Activated naive CD8-positive, alpha-beta T cell treated with anti-CD3 and anti-CD28 coated beads, Interleukin-2, amount 50 U/mL, for 24 hours (primary cell): Measurements from ENCODE around the gene UFD1.

Experiments
- ATAC-seq: fragments of 150-1000 bp; cut with Tn5 transposase; one replicate; pipeline ENCODE4 v1.10.0; 2021
- DNase-seq: peaks from one replicate; pipeline ENCODE4 v3.0.0; 2021
- H3K27ac Mint-ChIP-seq: one replicate; pipeline ENCODE4 v1.8.0; 2021; ENCODE audit warnings: mild to moderate bottlenecking, mixed read lengths
- H3K27me3 Mint-ChIP-seq: one replicate; pipeline ENCODE4 v1.8.0; 2021; ENCODE audit warnings: mixed read lengths
- H3K36me3 Mint-ChIP-seq: one replicate; pipeline ENCODE4 v1.8.0; 2021; ENCODE audit warnings: low read depth, mixed read lengths
- H3K4me1 Mint-ChIP-seq: one replicate; pipeline ENCODE4 v1.8.0; 2021; ENCODE audit warnings: mixed read lengths
- H3K4me3 Mint-ChIP-seq: one replicate; pipeline ENCODE4 v1.8.0; 2021; ENCODE audit warnings: mild to moderate bottlenecking, moderate library complexity, mixed read lengths
- H3K9me3 Mint-ChIP-seq: one replicate; pipeline ENCODE4 v1.8.0; 2021; ENCODE audit warnings: mixed read lengths

UFD1 gene

DNA sequence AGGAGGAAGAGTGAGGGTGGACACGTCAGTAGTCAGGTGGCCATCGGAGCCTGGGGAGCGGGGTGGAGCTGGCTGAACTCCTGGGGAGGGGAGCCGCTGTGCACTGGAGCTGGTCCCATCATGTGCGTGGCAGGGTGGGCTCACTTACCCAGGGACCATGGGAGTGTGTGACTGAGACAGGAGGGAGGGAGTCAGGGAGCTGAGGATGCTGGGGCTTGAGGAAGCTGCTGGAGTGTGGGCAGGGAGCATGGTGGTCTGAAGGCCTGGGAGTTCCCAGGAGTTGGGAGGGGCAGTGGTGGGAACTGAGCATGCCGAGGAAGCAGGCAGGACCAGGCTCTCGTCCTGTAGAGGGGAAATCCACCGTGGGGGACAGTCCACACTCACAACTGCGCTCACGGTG is 27.2 kb upstream of the UFD1 start:
- peaks cover 8% of the 10 kb centered on the region for H3K4me1 Mint-ChIP-seq
- H3K4me3 Mint-ChIP-seq, result no peak overlapping the region
- ATAC-seq (no peak), DNase-seq (no peak)
- peak overlapping the region; percentile 39 for H3K27ac Mint-ChIP-seq
- H3K27me3 Mint-ChIP-seq, result no peaks in the 10 kb centered on the region
- H3K36me3 Mint-ChIP-seq, result peaks cover 49% of the 10 kb centered on the region
- H3K9me3 Mint-ChIP-seq, result no peaks in the 10 kb centered on the region

DNA sequence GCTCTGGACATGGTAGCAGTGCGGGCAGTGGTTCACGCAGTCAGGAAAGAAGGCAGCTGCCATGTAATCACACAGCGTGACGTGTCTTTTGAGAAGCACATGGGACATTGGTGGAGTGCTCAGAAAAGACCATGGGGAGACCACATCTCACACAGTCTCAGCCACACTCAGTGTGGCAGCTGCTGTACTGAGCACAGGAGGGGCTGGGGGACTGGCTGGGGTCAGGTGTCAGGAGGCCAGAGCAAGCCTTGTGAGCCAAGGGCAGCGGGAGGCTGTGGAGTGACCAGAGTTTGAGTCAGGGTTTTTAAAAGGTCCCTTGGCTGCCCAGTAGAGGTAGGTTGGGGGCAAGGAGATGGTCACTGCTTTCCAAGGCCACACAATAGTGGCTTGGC is 26.7 kb upstream of the UFD1 start:
- no peak overlapping the region for H3K4me3 Mint-ChIP-seq
- H3K36me3 Mint-ChIP-seq, result peaks cover 47% of the 10 kb centered on the region
- H3K27ac Mint-ChIP-seq, result no peak overlapping the region
- ATAC-seq (no peak), DNase-seq (no peak)
- H3K4me1 Mint-ChIP-seq, result peaks cover 8% of the 10 kb centered on the region
- H3K9me3 Mint-ChIP-seq, result no peaks in the 10 kb centered on the region
- H3K27me3 Mint-ChIP-seq, result no peaks in the 10 kb centered on the region

DNA sequence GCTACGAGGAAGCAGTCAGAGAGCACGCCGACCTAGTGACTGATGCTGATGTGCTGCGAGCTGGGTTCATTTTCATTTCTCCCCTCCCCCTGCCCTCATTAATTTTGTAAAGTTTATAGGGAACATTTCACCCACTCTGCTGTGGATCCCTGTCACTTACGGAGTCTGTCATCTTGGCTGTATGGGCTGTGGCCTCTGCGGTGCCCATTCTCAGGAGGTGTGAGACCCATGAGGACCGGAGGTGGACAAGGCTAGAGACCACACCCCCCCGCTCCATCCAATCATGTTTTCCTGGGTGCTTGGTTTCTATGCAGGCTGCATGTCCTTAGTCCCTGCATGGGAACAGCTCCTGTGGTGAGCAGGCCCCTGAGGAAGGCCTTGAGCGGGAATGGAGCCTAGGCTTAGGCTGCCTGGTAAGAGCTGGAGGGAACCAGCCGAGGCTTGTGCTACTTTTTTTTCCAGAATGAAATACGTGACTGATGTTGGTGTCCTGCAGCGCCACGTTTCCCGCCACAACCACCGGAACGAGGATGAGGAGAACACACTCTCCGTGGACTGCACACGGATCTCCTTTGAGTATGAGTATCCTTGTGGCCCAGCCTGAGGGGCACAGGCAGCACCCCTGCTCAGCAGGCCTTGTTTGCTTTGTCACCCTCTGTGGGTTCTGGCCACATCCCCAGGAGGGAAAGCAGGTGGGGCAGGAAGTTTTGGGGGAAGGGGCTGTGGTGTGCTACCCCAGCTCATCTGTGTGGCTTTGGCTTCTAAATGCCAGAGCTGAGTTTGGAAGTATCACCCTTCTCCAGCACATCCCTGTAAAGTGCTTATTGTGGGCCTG is 26.1 kb upstream of the UFD1 start:
- Mint-ChIP-seq H3K27me3 (no peaks in the 10 kb centered on the region), H3K9me3 (no peaks in the 10 kb centered on the region), H3K27ac (no peak overlapping the region), H3K4me3 (no peak overlapping the region), H3K36me3 (peaks cover 48% of the 10 kb centered on the region), H3K4me1 (peaks cover 8% of the 10 kb centered on the region)
- DNase-seq (no peak), ATAC-seq (no peak)

DNA sequence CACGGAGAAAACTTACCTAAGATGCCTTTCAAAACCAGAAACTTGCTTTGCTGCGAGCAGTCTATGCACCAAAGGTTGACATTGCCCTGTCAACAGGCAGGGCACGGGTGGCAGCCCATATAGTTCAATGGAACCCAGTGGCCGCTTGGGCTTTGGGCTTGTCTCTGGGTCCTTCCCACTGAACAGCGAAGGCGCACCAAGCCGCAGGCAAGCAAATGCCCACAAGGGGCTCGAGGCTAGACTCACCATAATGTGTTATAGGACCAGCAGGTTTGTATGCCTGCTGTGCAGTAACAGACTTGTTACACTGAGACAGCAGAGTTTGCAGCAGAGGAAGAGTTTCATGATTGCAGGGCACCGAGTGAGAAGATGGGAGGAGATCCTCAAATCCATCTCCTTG is 24.9 kb upstream of the UFD1 start:
- H3K4me3 Mint-ChIP-seq, result no peak overlapping the region
- H3K36me3 Mint-ChIP-seq, result peaks cover 43% of the 10 kb centered on the region
- H3K27ac Mint-ChIP-seq, result no peak overlapping the region

DNA sequence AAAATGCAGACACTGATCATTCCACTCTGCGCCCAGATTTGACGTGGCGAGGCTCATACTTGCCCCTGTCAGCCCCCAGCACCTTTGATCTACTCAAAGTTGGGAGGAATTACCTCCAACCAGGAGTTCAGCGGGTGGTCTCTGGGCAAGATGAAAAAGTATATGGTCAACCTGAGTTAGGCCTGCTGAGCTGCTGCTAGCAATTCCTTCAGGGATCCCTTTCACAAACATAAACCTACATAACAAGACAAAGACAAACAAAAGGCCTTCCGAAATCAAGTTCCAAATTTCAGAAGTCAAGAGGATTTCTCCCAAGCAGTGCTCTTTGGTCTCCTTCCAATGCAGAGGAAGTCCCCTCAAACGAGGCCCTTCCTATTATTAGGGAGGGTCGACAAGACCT is 24.4 kb upstream of the UFD1 start:
- Mint-ChIP-seq H3K27me3 (no peaks in the 10 kb centered on the region), H3K4me1 (peaks cover 8% of the 10 kb centered on the region), H3K9me3 (no peaks in the 10 kb centered on the region), H3K4me3 (no peak overlapping the region), H3K36me3 (peaks cover 43% of the 10 kb centered on the region), H3K27ac (no peak overlapping the region)
- ATAC-seq (no peak), DNase-seq (no peak)

More for the DNA sequence above, 24.9 kb upstream of the UFD1 start:
- ATAC-seq, result no peak
- Mint-ChIP-seq H3K27me3 (no peaks in the 10 kb centered on the region), H3K4me1 (peaks cover 8% of the 10 kb centered on the region), H3K9me3 (no peaks in the 10 kb centered on the region)
- no peak for DNase-seq

DNA sequence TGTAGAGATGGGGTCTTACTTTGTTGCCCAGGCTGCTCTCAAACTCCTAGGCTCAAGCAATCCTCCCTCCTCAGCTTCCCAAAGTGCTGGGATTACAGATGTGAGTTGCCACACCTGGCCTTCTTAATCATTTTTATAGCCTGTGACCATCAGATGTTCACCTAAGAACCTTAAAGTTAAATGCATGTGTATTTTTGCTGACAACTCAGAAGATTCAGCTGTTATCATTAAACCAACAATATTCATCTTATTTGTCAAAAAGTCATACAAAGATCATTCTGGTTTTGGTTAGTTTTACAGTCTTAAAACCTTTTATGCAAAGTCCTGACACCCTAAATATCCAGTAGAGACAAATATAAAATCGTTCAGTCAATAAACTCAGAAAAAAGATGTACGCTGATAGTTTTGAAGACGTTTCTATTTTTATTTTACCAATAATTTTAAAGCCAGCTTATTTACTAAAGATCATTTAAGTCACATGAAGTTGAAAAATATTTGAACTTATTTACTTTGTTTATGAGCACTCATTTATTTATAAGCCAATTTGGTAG is 23.0 kb upstream of the UFD1 start:
- H3K9me3 Mint-ChIP-seq, result no peaks in the 10 kb centered on the region
- no peak overlapping the region for H3K4me3 Mint-ChIP-seq
- no peaks in the 10 kb centered on the region for H3K27me3 Mint-ChIP-seq
- H3K27ac Mint-ChIP-seq, result no peak overlapping the region
- no peak for ATAC-seq
- peaks cover 8% of the 10 kb centered on the region for H3K4me1 Mint-ChIP-seq
- peaks cover 43% of the 10 kb centered on the region for H3K36me3 Mint-ChIP-seq
- no peak for DNase-seq

DNA sequence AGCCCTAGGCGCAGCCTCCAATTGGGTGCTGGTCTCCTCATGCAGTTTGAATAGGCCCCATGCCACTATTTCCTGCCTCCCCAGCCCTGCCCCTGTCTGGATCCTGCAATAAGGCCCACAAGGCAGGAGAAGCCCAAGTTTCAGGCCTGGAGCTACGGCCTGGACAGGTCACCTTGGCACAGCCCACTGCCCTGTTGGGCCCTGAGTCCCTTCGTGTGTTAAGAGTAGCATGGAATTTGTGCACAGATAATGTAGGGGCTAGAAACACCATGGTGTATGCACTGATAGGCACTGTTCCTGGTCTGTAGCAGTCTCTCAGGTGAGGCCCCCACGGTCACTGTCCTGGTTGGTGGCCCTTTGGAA is 20.9 kb upstream of the UFD1 start:
- H3K4me3 Mint-ChIP-seq, result no peak overlapping the region
- ATAC-seq (no peak), DNase-seq (no peak)
- peaks cover 3% of the 10 kb centered on the region for H3K4me1 Mint-ChIP-seq
- no peaks in the 10 kb centered on the region for H3K9me3 Mint-ChIP-seq
- H3K27ac Mint-ChIP-seq, result no peak overlapping the region
- peaks cover 38% of the 10 kb centered on the region for H3K36me3 Mint-ChIP-seq
- H3K27me3 Mint-ChIP-seq, result no peaks in the 10 kb centered on the region

DNA sequence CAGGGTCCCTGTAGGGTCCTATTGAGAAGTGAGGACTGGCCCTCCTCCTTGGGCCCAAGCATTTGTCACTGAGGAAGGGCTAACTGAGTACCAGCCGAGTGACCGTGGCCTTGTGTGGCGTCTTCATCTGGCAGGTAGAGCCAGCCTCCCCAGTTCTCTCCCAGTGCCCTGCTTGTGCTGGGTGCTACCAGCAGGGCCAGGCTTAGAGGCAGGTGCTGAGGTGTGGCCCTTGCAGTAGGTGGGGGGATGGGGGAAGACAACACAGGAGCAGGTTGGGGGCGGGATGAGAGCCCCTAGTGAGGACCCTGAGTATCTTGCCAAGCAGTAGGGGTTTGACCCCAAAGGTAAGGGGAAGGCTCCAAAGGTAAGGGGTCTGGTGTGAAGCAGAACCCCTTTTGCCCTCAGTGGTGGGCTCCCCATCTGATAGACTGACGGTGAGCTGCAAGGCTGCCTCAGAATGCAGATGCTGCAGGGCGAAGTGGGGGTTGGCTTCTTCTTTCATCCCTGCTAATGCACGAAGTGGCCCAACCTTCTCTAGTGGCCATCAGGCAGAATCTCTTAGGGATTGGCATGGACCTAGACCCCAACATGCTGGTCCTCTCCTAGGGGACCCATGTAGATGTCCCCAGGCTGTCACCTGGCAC is 20.4 kb upstream of the UFD1 start:
- Mint-ChIP-seq H3K36me3 (peaks cover 39% of the 10 kb centered on the region), H3K4me3 (no peak overlapping the region), H3K9me3 (no peaks in the 10 kb centered on the region), H3K4me1 (peaks cover 3% of the 10 kb centered on the region), H3K27me3 (no peaks in the 10 kb centered on the region), H3K27ac (no peak overlapping the region)
- no peak for DNase-seq
- ATAC-seq, result no peak

DNA sequence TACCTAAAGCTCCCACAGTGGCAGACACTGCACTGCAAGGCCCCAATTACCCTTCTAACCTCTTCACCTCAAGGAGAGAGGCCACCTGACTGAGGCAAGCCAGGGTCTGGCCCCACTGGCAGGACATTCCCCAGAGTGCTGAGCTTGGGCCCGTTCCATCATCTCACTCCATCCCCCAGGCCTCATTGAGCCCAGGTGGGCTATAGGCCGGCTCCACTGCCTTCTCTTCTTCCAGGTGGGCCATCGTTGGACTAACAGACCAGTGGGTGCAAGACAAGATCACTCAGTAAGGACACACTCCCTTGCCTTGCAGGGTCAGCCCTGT is 19.8 kb upstream of the UFD1 start:
- H3K36me3 Mint-ChIP-seq, result peaks cover 44% of the 10 kb centered on the region
- peaks cover under 1% of the 10 kb centered on the region for H3K4me1 Mint-ChIP-seq
- H3K9me3 Mint-ChIP-seq, result no peaks in the 10 kb centered on the region
- no peak overlapping the region for H3K27ac Mint-ChIP-seq
- no peak overlapping the region for H3K4me3 Mint-ChIP-seq
- ATAC-seq (no peak), DNase-seq (no peak)
- H3K27me3 Mint-ChIP-seq, result no peaks in the 10 kb centered on the region

DNA sequence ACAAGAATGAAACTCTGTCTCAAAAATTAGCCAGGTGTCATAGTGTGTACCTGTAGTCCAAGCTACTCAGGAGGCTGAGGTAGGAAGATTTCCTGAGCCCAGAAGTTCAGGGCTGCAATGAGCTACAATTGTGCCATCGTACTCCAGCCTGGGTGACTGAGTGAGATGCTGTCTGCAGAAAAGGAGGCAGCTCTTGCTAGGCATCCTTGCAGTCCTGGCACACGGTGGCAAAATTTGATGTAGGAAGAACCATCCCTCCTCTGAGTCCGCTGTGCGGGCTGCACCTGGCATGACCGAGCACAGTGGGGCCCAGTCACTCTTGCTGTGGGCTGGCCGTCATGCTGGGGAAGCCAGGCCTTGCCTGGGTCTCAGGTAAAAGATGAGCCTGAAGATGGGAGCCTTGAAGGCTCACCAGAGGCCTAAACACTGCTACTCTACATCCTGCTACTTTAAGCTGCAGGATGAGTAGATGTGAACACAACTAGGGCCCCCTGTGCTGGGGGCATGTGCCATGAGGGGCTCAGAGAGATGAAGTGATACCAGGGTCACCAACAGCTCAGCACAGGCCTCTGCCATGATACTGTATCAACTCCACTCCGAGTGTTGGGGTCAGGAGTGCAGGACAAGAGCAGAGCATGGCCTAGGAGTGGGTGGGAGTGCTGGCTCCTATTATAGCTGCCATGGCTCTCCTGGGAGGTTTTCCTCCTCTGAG is 19.3 kb upstream of the UFD1 start:
- DNase-seq (no peak), ATAC-seq (no peak)
- Mint-ChIP-seq H3K27ac (no peak overlapping the region), H3K36me3 (peaks cover 45% of the 10 kb centered on the region), H3K27me3 (no peaks in the 10 kb centered on the region), H3K4me3 (no peak overlapping the region), H3K9me3 (no peaks in the 10 kb centered on the region), H3K4me1 (no peaks in the 10 kb centered on the region)

DNA sequence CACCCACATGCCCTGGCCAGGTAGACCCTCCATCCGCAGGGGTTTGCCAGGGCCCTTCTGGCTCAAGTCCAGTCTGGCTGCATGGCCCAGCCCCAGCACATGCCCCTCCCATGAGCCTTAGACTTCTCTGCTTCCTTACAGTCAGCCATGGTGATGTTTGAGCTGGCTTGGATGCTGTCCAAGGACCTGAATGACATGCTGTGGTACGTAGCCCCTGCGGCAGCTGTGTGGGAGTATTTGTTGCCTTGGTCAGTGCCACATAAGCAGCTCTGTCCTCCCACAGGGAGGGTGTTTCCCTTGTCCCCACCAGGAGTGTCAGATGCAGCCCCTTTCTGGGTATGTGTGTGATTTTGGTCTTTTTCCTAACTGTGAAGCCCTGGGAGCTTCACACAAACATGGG is 18.3 kb upstream of the UFD1 start:
- DNase-seq (no peak), ATAC-seq (no peak)
- peaks cover 6% of the 10 kb centered on the region for H3K4me1 Mint-ChIP-seq
- H3K27ac Mint-ChIP-seq, result no peak overlapping the region
- H3K4me3 Mint-ChIP-seq, result no peak overlapping the region
- peaks cover 47% of the 10 kb centered on the region for H3K36me3 Mint-ChIP-seq
- no peaks in the 10 kb centered on the region for H3K27me3 Mint-ChIP-seq
- H3K9me3 Mint-ChIP-seq, result no peaks in the 10 kb centered on the region

DNA sequence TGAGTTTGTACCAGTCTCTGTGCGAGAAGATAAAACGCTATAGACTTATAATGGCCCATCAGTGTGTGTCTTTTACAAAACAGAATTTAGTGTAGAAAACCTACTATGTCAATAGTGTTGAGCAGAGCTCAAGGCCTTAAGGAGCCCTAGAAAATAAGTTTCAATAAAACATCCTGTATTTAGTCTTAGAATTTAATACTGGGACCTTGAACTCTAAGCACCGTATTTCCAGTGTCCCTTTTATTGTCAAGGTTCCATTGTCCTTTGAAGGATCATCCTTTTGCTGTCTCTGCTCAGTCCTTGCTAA is 17.3 kb upstream of the UFD1 start:
- Mint-ChIP-seq H3K4me1 (peaks cover 10% of the 10 kb centered on the region), H3K27me3 (no peaks in the 10 kb centered on the region), H3K27ac (no peak overlapping the region), H3K4me3 (no peak overlapping the region), H3K36me3 (peaks cover 56% of the 10 kb centered on the region), H3K9me3 (no peaks in the 10 kb centered on the region)
- DNase-seq (no peak), ATAC-seq (no peak)

DNA sequence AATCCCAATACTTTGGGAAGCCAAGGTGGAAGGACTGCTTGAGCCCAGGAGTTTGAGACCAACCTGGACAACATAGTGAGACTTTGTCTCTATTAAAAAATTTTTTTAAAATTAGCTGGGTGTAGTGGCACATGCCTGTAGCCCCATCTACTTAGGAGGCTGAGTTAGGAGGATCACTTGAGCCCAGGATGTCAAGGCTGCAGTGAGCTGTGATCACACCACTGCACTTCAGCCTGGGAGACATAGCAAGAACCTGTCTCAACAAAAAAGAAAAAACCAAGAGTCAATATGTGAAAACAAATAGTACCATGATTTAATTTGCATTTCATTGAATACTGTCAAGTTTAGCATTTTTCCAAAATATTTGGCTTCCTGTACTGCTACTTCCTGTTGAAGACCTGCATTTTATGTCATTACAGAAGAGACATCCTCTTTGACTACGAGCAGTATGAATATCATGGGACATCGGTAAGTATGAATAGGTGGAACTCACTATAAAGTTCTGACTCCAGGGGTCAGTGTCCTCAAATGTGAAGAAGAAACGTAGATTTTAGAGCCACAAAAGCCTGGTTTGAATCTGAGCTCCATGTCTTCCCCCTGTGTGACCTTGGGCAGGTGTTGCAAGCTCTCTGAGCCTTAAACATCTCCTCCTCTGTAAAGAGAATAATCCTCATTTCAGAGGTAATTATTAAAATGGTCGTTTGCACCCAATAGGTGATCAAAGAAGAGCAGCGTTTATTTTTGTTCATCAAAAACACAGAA is 16.8 kb upstream of the UFD1 start:
- peaks cover 53% of the 10 kb centered on the region for H3K36me3 Mint-ChIP-seq
- no peak for ATAC-seq
- H3K4me1 Mint-ChIP-seq, result peaks cover 10% of the 10 kb centered on the region
- no peaks in the 10 kb centered on the region for H3K27me3 Mint-ChIP-seq
- no peaks in the 10 kb centered on the region for H3K9me3 Mint-ChIP-seq
- no peak for DNase-seq
- no peak overlapping the region for H3K27ac Mint-ChIP-seq
- no peak overlapping the region for H3K4me3 Mint-ChIP-seq

DNA sequence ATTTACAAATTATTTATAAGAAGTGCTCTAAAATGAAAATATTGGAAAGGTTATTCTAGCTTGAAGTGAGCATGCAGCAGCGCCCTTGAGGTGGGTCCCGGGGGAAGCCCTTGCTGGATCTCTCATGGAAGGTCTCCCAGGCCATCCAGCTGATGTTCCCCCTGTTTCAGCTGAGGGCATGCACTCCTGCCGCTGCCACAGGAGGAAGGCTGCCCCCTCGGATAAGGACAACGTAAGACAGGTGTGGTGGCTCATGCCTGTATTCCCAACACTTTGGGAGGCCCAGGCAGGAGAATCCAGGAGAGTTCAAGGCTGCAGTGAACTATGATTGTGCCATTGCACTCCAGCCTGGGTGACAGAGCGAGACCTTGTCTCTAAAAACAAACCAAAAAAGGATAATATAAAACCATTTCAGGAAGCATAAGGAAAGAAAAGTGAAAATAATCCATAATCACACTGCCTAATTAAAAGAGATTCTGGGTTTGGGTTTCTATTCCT is 15.7 kb upstream of the UFD1 start:
- ATAC-seq (no peak), DNase-seq (no peak)
- Mint-ChIP-seq H3K36me3 (peaks cover 53% of the 10 kb centered on the region), H3K9me3 (no peaks in the 10 kb centered on the region), H3K4me3 (no peak overlapping the region), H3K4me1 (peaks cover 11% of the 10 kb centered on the region), H3K27ac (no peak overlapping the region), H3K27me3 (no peaks in the 10 kb centered on the region)
